Right lobe of liver (tissue), 6 donors: ENCODE results near the gene EFCAB14. TPM values are rescaled to one million over a fixed set of nuclear protein-coding genes. Genes with fewer than 3 reads are reported as not detected.

Experiments
- ATAC-seq, 4 donors: fragments of 200-7000 bp; cut with Tn5 transposase; one replicate each; pipeline ENCODE4 v1.9.1; 2020; ENCODE audit warnings: mild to moderate bottlenecking in 4 of 4, moderate library complexity in 4 of 4
- DNase-seq, 3 donors: peaks; one replicate each; pipeline ENCODE4 v3.0.0-alpha.2; 2020
- H3K27ac ChIP-seq, 3 donors: fragments of 200-600 bp; one replicate each; pipeline ENCODE4 v1.8.0; 2022
- H3K27me3 ChIP-seq, 2 donors: fragments of 200-600 bp; one replicate each; pipeline ENCODE4 v1.8.0; 2022
- H3K36me3 ChIP-seq, 4 donors: fragments of 200-600 bp; sonication (generic) in 1 of 4; one replicate each; pipeline versions ENCODE4 v1.5.1 to v1.8.0; 2017 to 2022; ENCODE audit warnings: control low read depth in 1 of 4
- H3K4me1 ChIP-seq, 4 donors: fragments of 200-600 bp; sonication (generic) in 1 of 4; one replicate each; pipeline versions ENCODE4 v1.5.1 to v1.8.0; 2017 to 2022; ENCODE audit warnings: control low read depth in 1 of 4
- H3K4me3 ChIP-seq, 3 donors: fragments of 200-600 bp; one replicate each; pipeline ENCODE4 v1.8.0; 2022
- H3K9me3 ChIP-seq, 4 donors: fragments of 200-600 bp; sonication (generic) in 1 of 4; one replicate each; pipeline versions ENCODE4 v1.5.1 to v1.8.0; 2017 to 2022; ENCODE audit warnings: control low read depth in 1 of 4
- POLR2A ChIP-seq: fragments of 450-650 bp; IDR thresholded peaks from one replicate; pipeline ENCODE4 v1.6.1; 2017; ENCODE audit warnings: antibody characterized with exemption, mild to moderate bottlenecking
- WGBS: methylation state at CpG from one replicate; pipeline ENCODE4 v1.1.6; 2018; ENCODE audit warnings: low coverage, low lambda C conversion rate; ENCODE audit not compliant: insufficient coverage; ENCODE audit errors: missing lambda C conversion rate; 5-methylcytosine and 5-hydroxymethylcytosine counted together
- intact Hi-C, 2 donors: fragments of 100-400 bp; cut with DNase I; formaldehyde crosslinking; loops; one replicate each; pipeline versions ENCODE4 v1.11.2 to v1.14.1; 2022
- total RNA-seq, 6 experiments: library from RNA; depleted of rRNA in 2 of 6; stranded (reverse); fragments of >200 nt in 2 of 6; fragmentation: NEBNext Ultra II Directional in 3 of 6; extraction: Animal tissue kit (Norgen Biotek cat#: 25700) in 3 of 6; gene quantifications; one replicate each; pipeline versions ENCODE4 v1.1.0 to v1.2.4, GENCODE V29; 2016 to 2023
- TF ChIP-seq, protein P1 (sequence below), 4 donors: fragments of 200-600 bp in 3 of 4; fragments of 450-650 bp in 1 of 4; IDR thresholded peaks; one replicate each; pipeline versions ENCODE4 v1.5.1 to v1.8.0; 2016 to 2022; ENCODE audit warnings: antibody characterized with exemption in 4 of 4, mild to moderate bottlenecking in 2 of 4
- donor health status: DM: no; HTN: yes; CAD: no.
- donor health status: DM: no; HTN: no; CAD: no.
- donor health status: DM: no; HTN: no; CAD: no.
- donor health status: DM: no; HTN: yes; CAD: no.
- donor health status: DM: no; HTN: yes; CAD: no.

Gene EFCAB14
- total RNA-seq, 6 experiments from 2014 or later, result 41.5 to 56.9 (median 43.5) TPM

DNA sequence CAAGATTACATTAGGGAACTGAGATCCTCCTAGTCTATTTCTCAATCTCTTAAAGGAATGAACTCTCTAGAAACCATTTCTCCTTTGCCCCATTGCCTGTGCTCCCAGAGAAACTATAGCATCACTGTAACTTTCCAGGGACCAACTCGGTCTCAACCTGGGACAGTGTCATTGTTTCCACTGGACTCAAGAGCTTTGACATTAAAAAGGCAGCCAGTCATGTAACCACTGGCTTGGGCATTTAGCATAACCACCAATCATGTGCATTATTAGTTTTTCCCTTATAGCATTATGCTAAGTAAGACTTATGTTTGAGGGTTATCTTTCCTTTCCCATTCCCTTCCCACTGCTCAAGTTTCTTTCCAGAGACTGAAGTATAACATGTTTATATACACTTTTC, 29.0 kb downstream of the EFCAB14 start:
- no peak overlapping the region for H3K4me3 ChIP-seq
- no peaks in the 10 kb centered on the region for H3K9me3 ChIP-seq
- peaks cover 0 to 10% (median 3%) of the 10 kb centered on the region in 4 donors for H3K4me1 ChIP-seq
- no peaks in the 10 kb centered on the region for H3K27me3 ChIP-seq
- no peak for DNase-seq
- intact Hi-C loops, result no loop called here
- WGBS, result 100% methylated on average over 1 of the region's 1 CpG
- no peak for TF ChIP-seq POLR2A
- TF ChIP-seq, protein P1, sequence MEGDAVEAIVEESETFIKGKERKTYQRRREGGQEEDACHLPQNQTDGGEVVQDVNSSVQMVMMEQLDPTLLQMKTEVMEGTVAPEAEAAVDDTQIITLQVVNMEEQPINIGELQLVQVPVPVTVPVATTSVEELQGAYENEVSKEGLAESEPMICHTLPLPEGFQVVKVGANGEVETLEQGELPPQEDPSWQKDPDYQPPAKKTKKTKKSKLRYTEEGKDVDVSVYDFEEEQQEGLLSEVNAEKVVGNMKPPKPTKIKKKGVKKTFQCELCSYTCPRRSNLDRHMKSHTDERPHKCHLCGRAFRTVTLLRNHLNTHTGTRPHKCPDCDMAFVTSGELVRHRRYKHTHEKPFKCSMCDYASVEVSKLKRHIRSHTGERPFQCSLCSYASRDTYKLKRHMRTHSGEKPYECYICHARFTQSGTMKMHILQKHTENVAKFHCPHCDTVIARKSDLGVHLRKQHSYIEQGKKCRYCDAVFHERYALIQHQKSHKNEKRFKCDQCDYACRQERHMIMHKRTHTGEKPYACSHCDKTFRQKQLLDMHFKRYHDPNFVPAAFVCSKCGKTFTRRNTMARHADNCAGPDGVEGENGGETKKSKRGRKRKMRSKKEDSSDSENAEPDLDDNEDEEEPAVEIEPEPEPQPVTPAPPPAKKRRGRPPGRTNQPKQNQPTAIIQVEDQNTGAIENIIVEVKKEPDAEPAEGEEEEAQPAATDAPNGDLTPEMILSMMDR (IDR thresholded peaks at IDR 0.05), result no peak
- peaks cover 4 to 56% (median 17%) of the 10 kb centered on the region in 4 donors for H3K36me3 ChIP-seq
- H3K27ac ChIP-seq, result no peak overlapping the region
- no peak for ATAC-seq

DNA sequence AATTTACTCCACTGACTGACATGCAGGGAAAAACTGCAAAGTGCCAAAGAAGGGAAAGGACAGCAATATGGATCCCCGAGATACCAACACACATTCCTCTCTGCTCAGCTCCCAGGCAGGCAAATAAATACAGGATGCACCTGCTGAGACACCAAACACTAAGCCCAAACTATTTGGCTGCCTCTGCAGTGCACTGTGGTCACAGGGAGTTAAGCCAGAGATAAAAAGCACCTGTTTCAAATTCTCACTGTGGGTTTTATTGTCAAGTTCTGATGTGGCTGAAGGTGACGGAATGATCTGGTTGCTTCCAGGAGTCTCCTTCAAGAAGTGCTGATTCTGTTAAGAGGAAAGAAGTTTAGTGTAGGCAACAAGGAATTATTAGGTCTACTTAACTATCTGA, 29.6 kb downstream of the EFCAB14 start:
- no peak for TF ChIP-seq POLR2A
- TF ChIP-seq, protein P1 (IDR thresholded peaks at IDR 0.05), result no peak
- peaks cover 0 to 10% (median 3%) of the 10 kb centered on the region in 4 donors for H3K4me1 ChIP-seq
- H3K9me3 ChIP-seq, result no peaks in the 10 kb centered on the region
- no peak for ATAC-seq
- H3K4me3 ChIP-seq, result no peak overlapping the region
- H3K27ac ChIP-seq, result no peak overlapping the region
- H3K36me3 ChIP-seq, result peaks cover 4 to 61% (median 18%) of the 10 kb centered on the region in 4 donors
- DNase-seq, result no peak
- H3K27me3 ChIP-seq, result no peaks in the 10 kb centered on the region
- intact Hi-C loops, result no loop called here
- WGBS, result 79% methylated on average over 2 of the region's 2 CpGs

DNA sequence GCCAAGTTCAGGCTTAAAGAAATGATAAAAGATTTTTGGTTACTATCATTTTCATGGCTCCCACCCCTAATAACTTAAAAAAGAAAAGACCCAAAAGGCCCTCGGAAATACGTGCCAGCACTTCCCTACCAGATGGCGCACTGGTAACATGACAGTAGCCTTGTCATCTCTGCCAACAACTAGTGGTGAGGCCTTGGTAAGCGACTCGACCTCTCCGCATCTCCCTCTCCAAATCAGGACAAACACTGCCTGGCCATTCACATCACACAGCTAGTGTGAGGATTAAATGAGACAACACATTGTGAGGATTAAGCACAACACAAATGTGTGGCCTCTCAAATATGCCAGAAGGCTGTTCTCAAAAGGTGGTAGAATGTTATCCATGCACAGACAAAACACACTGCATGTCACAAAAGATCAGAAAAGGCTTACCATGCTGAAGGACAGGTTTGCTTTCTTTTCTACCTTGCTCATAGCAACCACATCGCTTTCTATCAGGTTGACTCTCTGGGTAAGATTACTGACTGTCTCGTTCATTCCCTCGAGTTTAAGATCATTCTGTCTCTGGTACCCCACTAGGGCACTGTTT, 30.9 kb downstream of the EFCAB14 start:
- Histone ChIP-seq H3K27me3 (no peaks in the 10 kb centered on the region), H3K27ac (peak overlapping the region in 1 of 3 donors; percentile 20), H3K36me3 (peaks cover 4 to 74% (median 30%) of the 10 kb centered on the region in 4 donors), H3K4me3 (no peak overlapping the region), H3K4me1 (peaks cover 0 to 10% (median 3%) of the 10 kb centered on the region in 4 donors), H3K9me3 (no peaks in the 10 kb centered on the region)
- TF ChIP-seq, protein P1 (IDR thresholded peaks at IDR 0.05), result no peak
- no peak for TF ChIP-seq POLR2A
- WGBS, result 75% methylated on average over 9 of the region's 9 CpGs
- DNase-seq, result no peak
- intact Hi-C loops, result no loop called here
- ATAC-seq, result peak in 1 of 4 donors; percentile 23

DNA sequence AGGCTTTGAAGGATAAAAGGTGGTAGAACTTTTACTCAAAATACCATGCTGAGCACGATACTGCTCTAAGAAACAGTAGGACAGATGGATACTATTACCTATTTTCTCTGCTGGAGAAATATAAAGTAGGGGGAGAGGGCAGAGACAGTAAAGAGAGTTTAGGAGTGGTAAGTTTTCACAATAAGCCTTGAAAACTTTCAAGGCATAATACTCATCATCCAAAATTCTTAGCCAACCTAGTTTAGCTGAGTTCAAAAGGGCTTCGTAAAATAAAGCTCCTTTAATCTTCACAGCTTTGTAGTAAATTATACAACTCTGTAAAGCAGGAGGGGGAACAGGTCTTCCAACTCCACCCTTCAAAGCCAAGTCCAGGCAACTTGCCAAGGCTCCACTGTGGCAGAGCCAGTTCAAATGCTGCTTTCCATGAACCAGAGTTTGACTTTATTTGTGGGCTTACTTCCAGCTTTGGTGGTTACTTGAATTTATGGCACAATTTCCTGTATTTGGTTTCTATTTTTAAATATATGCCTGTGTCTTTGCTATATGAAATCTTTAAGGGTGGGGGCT, 31.7 kb downstream of the EFCAB14 start:
- H3K4me3 ChIP-seq, result no peak overlapping the region
- peak overlapping the region in 1 of 3 donors; percentile 20 for H3K27ac ChIP-seq
- 56% methylated on average over 2 of the region's 2 CpGs for WGBS
- DNase-seq (peak; percentile 86 to 91 (median 88)), ATAC-seq (peak; percentile 75 to 95 (median 82))
- no peak for TF ChIP-seq POLR2A
- TF ChIP-seq, protein P1 (IDR thresholded peaks at IDR 0.05), result no peak
- H3K4me1 ChIP-seq, result peaks cover 0 to 11% (median 3%) of the 10 kb centered on the region in 4 donors
- H3K9me3 ChIP-seq, result no peaks in the 10 kb centered on the region
- intact Hi-C loops, result no loop called here
- peaks cover 4 to 78% (median 33%) of the 10 kb centered on the region in 4 donors for H3K36me3 ChIP-seq
- no peaks in the 10 kb centered on the region for H3K27me3 ChIP-seq
